T-helper 1 cell treated with Interleukin-12 subunit alpha and Interleukin-12 subunit beta and Interleukin-4 antibody, amounts not matched to agents 30 μg/mL and 1 μg/mL, for 36 hours (primary cell): Measurements from ENCODE around the gene TSPAN33.
"Not testable (repeated sequence)": the region's sequence is repeated elsewhere in the genome, so short reads cannot be mapped to it uniquely, and the experiment has no call there.

Source experiments
- H3K27ac Mint-ChIP-seq: one replicate; pipeline ENCODE4 v1.8.0; 2021; ENCODE audit warnings: mild to moderate bottlenecking, mixed read lengths
- H3K27me3 Mint-ChIP-seq: one replicate; pipeline ENCODE4 v1.8.0; 2021; ENCODE audit warnings: low read depth, mixed read lengths
- H3K36me3 Mint-ChIP-seq: one replicate; pipeline ENCODE4 v1.8.0; 2021; ENCODE audit warnings: low read depth, mixed read lengths
- H3K4me1 Mint-ChIP-seq: one replicate; pipeline ENCODE4 v1.8.0; 2021; ENCODE audit warnings: low read depth, mixed read lengths
- H3K4me3 Mint-ChIP-seq: one replicate; pipeline ENCODE4 v1.8.0; 2021; ENCODE audit warnings: mild to moderate bottlenecking, moderate library complexity, mixed read lengths
- H3K9me3 Mint-ChIP-seq: one replicate; pipeline ENCODE4 v1.8.0; 2021; ENCODE audit warnings: mixed read lengths

Gene TSPAN33

DNA sequence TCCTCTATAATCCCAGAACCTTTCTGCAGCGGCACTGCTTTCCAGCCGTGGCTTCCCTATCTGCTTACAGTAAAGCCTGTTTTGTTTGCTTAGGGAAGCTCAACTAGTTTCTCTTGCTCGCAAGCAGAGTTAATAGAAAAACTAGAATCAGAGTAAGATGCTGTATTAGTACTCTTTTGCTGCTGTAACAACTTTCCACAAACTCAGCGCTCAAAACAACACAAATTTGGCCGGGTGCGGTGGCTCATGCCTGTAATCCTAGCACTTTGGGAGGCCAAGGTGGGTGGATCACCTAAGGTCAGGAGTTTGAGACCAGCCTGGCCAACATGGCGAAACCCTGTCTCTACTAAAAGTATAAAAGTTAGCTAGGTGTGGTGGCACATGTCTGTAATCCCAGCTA lies 29.4 kb downstream of the TSPAN33 start:
- peaks cover 52% of the 10 kb centered on the region for H3K27me3 Mint-ChIP-seq
- H3K9me3 Mint-ChIP-seq, result not testable (repeated sequence)

DNA sequence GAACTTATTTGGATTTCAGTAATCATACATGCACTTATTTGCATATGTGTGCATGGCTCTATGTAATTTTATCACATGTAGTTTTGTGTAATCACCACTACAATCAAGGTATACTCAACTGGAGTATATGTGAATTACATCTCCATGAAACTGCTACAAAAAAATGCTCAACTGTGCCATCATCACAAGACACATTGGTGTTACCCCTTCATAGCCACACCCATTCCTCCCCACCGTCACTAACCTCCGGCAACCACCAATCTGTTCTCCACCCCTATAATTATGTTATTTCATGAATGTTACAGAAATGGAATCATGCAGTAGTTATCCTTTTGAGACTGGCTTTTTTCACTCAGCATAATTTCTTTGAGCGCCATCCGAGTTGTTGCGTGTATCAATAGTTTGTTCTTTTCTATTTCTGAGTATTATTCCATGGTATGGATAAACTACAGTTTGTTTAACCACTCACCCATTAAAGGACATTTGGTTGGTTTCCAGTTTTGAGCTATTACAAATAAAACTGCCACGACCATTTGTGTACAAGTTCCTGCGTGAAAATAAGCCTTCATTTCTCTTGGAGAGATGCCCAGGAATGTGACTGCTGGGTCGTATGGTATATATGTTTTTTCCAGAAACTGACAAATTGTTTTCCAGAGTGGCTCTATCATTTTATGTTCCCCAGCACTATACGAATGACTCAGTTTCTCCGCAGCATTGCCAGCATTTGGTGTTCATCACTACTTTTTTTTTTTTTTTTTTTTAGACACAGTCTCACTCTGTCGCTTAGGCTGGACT lies 32.6 kb downstream of the TSPAN33 start:
- Mint-ChIP-seq H3K9me3 (no peaks in the 10 kb centered on the region), H3K27me3 (peaks cover 46% of the 10 kb centered on the region), H3K27ac (no peak overlapping the region), H3K36me3 (no peaks in the 10 kb centered on the region), H3K4me3 (no peak overlapping the region), H3K4me1 (no peaks in the 10 kb centered on the region)

More for the DNA sequence above, 29.4 kb downstream of the TSPAN33 start:
- not testable (repeated sequence) for H3K36me3 Mint-ChIP-seq, H3K4me1 Mint-ChIP-seq, H3K27ac Mint-ChIP-seq, H3K4me3 Mint-ChIP-seq

DNA sequence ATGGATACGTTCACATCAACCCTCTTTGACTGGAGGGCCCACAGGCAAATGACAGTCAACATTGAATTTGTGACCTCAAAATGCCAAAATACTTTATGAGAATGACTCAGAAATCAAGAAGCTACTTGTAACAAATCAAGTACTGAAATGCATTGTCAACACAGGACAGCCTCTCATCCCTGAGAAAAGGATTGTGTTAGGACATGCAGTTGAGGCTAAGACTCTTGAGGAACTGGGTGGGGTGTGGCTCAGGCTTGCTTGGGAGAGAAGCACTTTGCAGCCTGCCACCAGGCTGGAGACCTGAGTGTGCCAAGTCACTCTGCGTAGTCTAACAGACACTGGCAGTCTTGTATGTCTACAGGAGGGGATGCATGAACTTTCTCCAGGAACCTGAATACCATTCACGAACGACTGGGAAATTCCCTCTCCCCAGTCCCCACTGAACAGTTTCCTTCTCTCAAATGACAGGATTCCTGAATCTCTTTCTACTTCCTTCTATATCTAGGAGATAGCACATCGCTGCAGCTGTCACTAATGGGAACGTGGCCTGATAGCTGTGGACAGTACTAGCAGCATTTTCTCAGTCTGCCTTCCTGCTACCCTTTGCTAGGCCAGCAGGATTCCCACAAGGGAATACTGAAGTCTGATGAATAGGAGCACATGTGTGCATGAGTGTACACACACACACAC lies 40.6 kb downstream of the TSPAN33 start:
- Mint-ChIP-seq H3K36me3 (no peaks in the 10 kb centered on the region), H3K4me1 (peaks cover 3% of the 10 kb centered on the region), H3K9me3 (no peaks in the 10 kb centered on the region), H3K27ac (no peak overlapping the region), H3K4me3 (no peak overlapping the region), H3K27me3 (peaks cover 51% of the 10 kb centered on the region)

DNA sequence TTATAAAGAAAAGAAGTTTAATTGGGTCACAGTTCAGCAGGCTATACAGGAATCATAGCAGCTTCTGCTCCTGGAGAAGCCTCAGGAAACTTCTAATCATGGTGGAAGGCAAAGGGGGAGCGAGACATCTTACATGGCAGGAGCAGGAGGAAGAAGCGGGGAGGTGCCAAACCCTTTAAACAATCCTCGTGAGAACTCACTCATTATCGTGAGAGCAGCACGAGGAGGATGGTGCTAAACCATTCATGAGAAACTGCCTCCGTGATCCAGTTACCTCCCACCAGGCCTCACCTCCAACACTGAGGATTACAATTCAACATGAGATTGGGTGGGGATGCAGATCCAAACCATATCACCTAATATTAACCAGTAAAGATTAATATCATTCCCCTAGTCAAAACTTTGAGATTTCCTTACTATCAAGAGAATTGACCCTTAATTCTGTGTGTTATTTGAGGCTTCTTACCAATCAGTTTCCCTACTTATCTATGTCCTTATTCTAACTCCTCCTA lies 42.3 kb downstream of the TSPAN33 start:
- Mint-ChIP-seq H3K27me3 (peaks cover 57% of the 10 kb centered on the region), H3K36me3 (no peaks in the 10 kb centered on the region), H3K4me3 (no peak overlapping the region), H3K27ac (no peak overlapping the region), H3K4me1 (peaks cover 3% of the 10 kb centered on the region), H3K9me3 (no peaks in the 10 kb centered on the region)

DNA sequence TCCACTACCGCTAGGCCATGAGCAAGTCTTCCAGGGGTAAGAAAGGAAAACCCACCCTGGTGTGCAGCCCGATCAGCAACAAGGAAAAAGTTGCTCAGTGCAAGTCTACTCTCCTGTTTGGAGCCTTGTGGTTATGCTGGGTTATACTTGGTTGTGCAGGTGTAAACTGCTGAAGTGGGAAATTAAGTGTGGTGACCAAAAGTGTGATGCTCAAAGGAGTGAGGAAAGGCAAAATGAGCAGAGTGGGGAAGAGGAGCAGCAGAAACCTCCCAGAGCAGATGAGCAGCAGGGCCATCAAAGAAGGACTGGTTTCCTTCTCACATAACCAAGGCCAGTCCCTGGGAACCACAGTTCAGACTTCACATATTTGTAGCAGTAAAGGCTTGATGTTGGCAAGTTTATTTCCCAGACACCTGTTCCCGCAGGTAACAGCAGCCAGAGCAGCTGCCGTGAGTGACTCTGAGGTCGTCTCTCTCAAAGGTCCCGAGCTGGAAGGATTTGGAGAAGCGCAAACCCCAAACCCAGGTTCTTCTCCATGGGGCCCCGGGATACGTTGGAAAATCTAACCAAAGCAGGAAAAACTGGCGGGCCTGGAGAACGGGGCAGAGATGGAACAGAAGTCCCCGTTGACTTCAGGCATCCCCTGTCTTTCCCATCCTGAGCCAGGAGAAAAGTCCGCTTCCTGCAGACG lies 43.3 kb downstream of the TSPAN33 start:
- Mint-ChIP-seq H3K4me3 (peak overlapping the region; percentile 48), H3K9me3 (no peaks in the 10 kb centered on the region), H3K27me3 (peaks cover 67% of the 10 kb centered on the region), H3K27ac (no peak overlapping the region), H3K36me3 (no peaks in the 10 kb centered on the region), H3K4me1 (peaks cover 3% of the 10 kb centered on the region)

DNA sequence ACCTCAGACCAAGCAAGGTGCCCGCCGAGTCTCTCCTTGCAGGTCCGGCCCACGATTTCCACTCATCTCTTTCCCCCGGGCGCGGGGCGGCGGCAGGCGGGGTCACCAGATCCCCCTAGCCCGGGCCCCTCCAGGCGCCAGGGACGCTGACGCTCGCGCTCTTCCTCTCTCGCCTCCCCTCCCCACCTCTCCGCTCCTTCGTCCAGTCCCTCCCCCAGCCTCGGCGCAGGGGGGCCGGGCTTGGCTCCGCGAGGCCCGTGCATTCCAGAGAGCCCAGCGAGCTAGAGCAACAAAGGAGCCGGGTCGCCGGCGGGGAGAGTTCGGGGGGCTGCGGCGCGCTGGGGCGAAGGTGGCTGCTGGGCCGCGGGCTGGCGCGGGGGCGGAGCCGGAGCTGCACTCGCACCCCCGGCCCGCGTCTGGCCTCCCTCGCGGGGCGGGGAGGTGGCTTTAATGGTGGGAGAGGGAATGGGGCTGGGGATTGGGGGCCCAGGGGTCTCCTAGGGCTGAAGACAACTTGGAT lies 43.9 kb downstream of the TSPAN33 start, which contains the start of gene SMO:
TSS of gene SMO (plus strand) at position 262 of the 520 bp plus-strand sequence. CDS start 519 bp downstream, outside the sequence.
- peaks cover 73% of the 10 kb centered on the region for H3K27me3 Mint-ChIP-seq
- no peaks in the 10 kb centered on the region for H3K9me3 Mint-ChIP-seq
- H3K27ac Mint-ChIP-seq, result no peak within 1 kb of the TSS
- peaks cover 3% of the 10 kb centered on the region for H3K4me1 Mint-ChIP-seq
- H3K36me3 Mint-ChIP-seq, result no peaks in the 10 kb centered on the region
- H3K4me3 Mint-ChIP-seq, result peak within 1 kb of the TSS; percentile 52

DNA sequence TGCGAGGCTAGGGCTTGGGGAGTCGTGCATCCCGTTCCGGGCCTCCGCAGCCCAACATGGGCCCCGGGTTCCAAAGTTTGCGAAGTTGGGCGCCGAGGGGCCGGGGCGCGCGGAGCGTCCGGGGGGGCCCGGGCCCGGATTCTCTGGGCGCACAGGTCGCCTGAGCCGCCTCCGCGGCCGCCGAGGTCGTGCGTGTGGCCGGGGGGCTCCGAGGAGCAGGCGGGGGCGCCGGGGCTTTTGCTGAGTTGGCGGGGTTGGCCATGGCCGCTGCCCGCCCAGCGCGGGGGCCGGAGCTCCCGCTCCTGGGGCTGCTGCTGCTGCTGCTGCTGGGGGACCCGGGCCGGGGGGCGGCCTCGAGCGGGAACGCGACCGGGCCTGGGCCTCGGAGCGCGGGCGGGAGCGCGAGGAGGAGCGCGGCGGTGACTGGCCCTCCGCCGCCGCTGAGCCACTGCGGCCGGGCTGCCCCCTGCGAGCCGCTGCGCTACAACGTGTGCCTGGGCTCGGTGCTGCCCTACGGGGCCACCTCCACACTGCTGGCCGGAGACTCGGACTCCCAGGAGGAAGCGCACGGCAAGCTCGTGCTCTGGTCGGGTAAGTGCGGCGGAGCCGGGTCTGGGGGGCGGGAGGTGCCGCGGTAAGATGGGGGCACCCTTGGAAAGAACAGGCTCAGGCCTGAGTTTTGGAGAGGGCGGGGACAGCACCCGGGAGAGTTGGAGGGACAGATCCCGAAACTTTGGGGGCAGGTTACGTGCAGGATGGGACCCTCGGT lies 44.6 kb downstream of the TSPAN33 start:
- Mint-ChIP-seq H3K27ac (no peak overlapping the region), H3K9me3 (no peaks in the 10 kb centered on the region), H3K27me3 (peaks cover 73% of the 10 kb centered on the region), H3K36me3 (no peaks in the 10 kb centered on the region), H3K4me1 (peaks cover 3% of the 10 kb centered on the region), H3K4me3 (peak overlapping the region; percentile 20)

DNA sequence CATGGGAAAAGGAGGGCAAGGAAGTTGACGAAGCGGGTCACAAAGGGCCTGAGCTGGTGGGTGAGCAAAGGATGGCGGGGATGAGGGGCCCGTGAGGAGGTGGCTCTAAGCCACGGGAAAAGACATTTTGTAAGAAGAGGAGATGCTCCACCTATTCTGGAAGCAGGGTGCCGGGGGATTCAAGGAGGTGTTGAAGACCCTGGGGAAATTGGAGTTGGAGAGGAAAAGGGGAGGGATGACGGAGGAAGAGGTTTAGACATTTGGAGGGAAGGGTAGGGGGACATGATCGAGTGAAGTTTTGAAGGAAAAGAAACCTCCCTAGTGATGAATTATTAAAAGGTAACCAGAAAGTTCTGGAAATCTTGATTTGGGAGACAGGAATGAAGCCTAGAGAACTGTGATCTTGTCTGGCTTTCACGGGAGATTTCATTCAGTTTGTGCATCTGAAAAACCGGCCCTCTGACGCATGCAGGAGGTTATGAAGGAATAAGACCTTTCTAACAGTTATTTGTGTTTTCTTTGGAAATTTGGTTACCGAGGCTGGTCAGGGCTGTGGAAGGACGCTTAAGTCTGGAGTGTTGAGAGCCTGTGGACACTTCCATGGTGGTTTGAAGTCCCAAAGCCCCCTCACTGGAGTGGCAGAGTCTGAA lies 45.3 kb downstream of the TSPAN33 start:
- Mint-ChIP-seq H3K4me1 (peaks cover 3% of the 10 kb centered on the region), H3K27me3 (peaks cover 73% of the 10 kb centered on the region), H3K9me3 (no peaks in the 10 kb centered on the region), H3K4me3 (peak overlapping the region; percentile 20), H3K27ac (no peak overlapping the region), H3K36me3 (no peaks in the 10 kb centered on the region)

DNA sequence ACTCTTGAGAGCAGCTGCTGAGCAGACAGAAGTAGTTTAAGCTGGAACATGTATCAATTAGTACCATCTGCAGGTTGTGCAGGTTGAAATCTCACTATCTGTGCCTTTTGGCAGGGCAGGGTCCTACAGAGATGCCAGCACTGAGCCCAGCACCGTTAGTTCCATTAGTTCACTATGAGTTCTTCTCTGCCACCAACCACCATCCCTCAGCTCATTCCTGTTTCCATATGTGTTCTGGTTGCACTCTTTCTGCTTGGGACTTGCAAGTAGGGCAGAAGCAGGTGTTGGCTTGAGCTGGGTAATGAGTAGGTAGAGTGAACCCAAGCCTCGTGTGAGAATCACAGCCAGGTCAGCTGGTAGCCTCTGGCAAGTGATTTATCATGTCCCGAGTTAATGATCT lies 46.8 kb downstream of the TSPAN33 start:
- H3K4me3 Mint-ChIP-seq, result no peak overlapping the region
- peaks cover 3% of the 10 kb centered on the region for H3K4me1 Mint-ChIP-seq
- H3K9me3 Mint-ChIP-seq, result no peaks in the 10 kb centered on the region
- H3K36me3 Mint-ChIP-seq, result no peaks in the 10 kb centered on the region
- H3K27me3 Mint-ChIP-seq, result peaks cover 63% of the 10 kb centered on the region
- no peak overlapping the region for H3K27ac Mint-ChIP-seq

DNA sequence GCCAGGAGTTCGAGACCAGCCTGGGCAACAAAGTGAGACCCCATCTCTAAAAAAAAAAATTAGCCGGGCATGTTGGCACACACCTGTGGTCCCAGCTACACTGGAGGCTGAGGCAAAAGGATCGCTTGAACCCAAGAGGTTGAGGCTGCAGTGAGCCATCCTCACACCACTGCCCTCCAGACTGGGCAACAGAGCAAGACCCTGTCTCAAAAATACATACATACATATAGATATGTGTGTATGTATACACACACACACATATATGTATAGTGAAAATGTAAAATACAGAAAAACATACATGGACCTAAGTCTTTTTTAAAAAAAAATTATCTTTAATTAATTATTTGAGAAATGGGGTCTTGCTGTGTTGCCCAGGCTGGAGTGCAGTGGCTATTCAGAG lies 49.4 kb downstream of the TSPAN33 start:
- Mint-ChIP-seq H3K27me3 (peaks cover 50% of the 10 kb centered on the region), H3K27ac (no peak overlapping the region), H3K36me3 (no peaks in the 10 kb centered on the region), H3K9me3 (no peaks in the 10 kb centered on the region), H3K4me3 (no peak overlapping the region), H3K4me1 (no peaks in the 10 kb centered on the region)

DNA sequence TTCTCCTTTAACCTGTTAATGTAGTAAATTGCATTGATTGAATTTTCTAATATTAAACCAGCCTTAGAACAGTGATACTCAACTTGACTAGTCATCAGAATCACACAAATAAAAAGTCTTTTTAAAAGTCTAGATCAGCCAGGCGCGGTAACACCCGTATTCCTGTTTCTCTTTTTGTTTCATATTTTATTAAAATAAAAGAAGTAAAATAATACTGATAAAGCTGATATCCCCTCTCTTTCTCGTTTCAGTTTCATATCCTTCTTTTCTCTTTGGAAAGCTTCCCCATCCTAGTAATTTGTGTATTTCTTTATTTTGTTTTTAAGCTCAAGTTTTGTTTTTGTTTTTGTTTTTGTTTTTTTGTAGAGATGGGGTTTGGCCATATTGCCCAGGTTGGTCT lies 53.3 kb downstream of the TSPAN33 start:
- Mint-ChIP-seq H3K27me3 (peaks cover 23% of the 10 kb centered on the region), H3K4me3 (no peak overlapping the region), H3K4me1 (no peaks in the 10 kb centered on the region), H3K27ac (no peak overlapping the region), H3K36me3 (no peaks in the 10 kb centered on the region), H3K9me3 (no peaks in the 10 kb centered on the region)

DNA sequence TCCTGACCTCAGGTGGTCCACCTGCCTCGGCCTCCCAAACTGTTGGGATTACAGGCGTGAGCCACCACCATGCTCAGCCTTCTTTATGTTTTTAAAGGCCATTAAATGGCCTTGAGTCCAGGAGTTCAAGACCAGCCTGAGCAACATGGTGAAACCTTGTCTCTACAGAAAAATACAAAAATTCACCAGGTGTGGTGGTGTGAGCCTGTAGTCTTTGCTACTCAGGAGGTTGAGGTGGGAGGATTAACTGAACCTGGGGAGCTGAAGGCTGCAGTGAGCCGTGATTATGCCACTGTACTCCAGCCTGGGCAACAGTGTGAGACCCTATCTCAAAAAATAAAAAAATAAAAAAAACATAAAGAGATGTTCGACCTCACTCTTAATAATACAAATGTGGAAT lies 54.9 kb downstream of the TSPAN33 start:
- Mint-ChIP-seq H3K4me3 (no peak overlapping the region), H3K27ac (no peak overlapping the region), H3K27me3 (peaks cover 16% of the 10 kb centered on the region), H3K36me3 (no peaks in the 10 kb centered on the region), H3K9me3 (no peaks in the 10 kb centered on the region), H3K4me1 (no peaks in the 10 kb centered on the region)

DNA sequence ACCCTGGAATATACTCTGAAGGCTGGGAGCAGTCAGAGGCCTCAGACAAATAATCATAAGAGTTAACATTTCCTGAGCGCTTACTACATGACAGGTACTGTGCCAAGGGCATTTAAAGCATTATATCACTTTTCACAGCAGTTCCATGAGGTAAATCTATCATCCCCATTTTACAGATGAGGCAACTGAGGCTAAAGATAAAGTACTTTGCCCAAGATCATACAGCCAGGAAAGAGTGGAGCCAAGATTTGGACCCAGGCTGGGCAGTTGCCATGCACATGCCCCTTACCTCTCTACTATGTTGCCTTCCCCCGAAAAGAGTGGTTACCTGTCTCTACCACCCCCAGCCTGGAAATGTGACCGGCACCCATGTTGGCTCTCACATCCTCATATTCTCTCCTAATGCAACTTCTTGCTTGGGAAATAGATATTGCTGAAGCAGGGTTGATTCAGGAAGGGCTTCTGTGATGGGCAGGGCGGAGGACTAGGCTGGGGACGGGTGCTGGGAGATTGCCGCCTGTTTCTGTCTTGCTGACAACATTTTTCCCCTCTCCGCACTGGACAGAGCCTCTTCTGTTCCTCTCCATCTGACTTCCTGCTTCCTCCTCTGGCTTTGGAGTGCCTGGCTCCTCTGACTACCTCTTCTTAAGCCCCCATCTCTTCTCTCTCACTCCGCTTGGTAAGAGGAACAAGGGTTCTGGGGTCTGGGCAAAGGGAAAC lies 57.7 kb downstream of the TSPAN33 start:
- no peaks in the 10 kb centered on the region for H3K4me1 Mint-ChIP-seq
- H3K27me3 Mint-ChIP-seq, result peaks cover 16% of the 10 kb centered on the region
- no peaks in the 10 kb centered on the region for H3K9me3 Mint-ChIP-seq
- H3K36me3 Mint-ChIP-seq, result no peaks in the 10 kb centered on the region
- no peak overlapping the region for H3K27ac Mint-ChIP-seq
- H3K4me3 Mint-ChIP-seq, result no peak overlapping the region
